Cardiac muscle cell (in vitro differentiated cells and primary cell): Measurements from ENCODE around the gene PDZD2. TPM values are rescaled to one million over a fixed set of nuclear protein-coding genes. Genes with fewer than 3 reads are reported as not detected.
A peak's percentile ranks its signal among the peaks of the same experiment; 100 is the strongest.

Source experiments
- DNase-seq, 2 donors: peaks; one replicate each; pipeline versions ENCODE4 v3.0.0 to v3.0.0-alpha.2; 2010 to 2017; ENCODE audit warnings: low read depth in 1 of 2, low spot score in 1 of 2
- H3K27ac ChIP-seq: fragments of 200-600 bp; sonication (generic); 2 replicates; pipeline ENCODE4 v1.5.1; 2016
- H3K27me3 ChIP-seq: fragments of 200-600 bp; sonication (generic); 2 replicates; pipeline ENCODE4 v1.6.0; 2016; ENCODE audit warnings: control low read depth
- H3K36me3 ChIP-seq: fragments of 200-600 bp; sonication (generic); 2 replicates; pipeline ENCODE4 v1.5.1; 2016; ENCODE audit warnings: control low read depth
- H3K4me1 ChIP-seq: fragments of 200-600 bp; sonication (generic); 2 replicates; pipeline ENCODE4 v1.8.1; 2017; ENCODE audit warnings: low read depth, mild to moderate bottlenecking, mixed run types
- H3K4me3 ChIP-seq: fragments of 200-600 bp; sonication (generic); 2 replicates; pipeline ENCODE4 v1.5.1; 2016; ENCODE audit warnings: mild to moderate bottlenecking
- H3K9me3 ChIP-seq: fragments of 200-600 bp; sonication (generic); 2 replicates; pipeline ENCODE4 v1.5.1; 2017; ENCODE audit warnings: low read depth, mild to moderate bottlenecking, control low read depth
- CTCF ChIP-seq: IDR thresholded peaks from 2 replicates; pipeline ENCODE4 v1.5.1; 2012; ENCODE audit warnings: low read depth, mild to moderate bottlenecking, low read length
- polyA plus RNA-seq: library from polyadenylated mRNA; unstranded; fragments of >200 nt; fragmentation: Nextera tagmentation; extraction: Ambion mirVana; gene quantifications from 2 replicates; pipeline ENCODE4 v1.2.1, GENCODE V29; 2016
- total RNA-seq: library from RNA; depleted of rRNA; stranded (reverse); fragments of >200 nt; gene quantifications from 2 replicates; pipeline ENCODE4 v1.2.3, GENCODE V29; 2016

PDZD2 gene
- total and polyA plus RNA-seq, 2 experiments from 2014 or later = 3.0 to 3.5 TPM

GRCh38 chr5:32123058-32123805 is 484.3 kb downstream of the PDZD2 start:
- TF ChIP-seq CTCF = no peak
- peaks cover 20% of the 10 kb centered on the region for H3K36me3 ChIP-seq

GRCh38 chr5:32123889-32124676 is 485.2 kb downstream of the PDZD2 start:
- no peak for DNase-seq
- H3K9me3 ChIP-seq = no peaks in the 10 kb centered on the region
- no peaks in the 10 kb centered on the region for H3K27me3 ChIP-seq
- peaks cover 20% of the 10 kb centered on the region for H3K36me3 ChIP-seq
- H3K4me3 ChIP-seq = no peak overlapping the region
- peak overlapping the region; percentile 55 for H3K27ac ChIP-seq
- no peak for TF ChIP-seq CTCF
- peaks cover 12% of the 10 kb centered on the region for H3K4me1 ChIP-seq

More at GRCh38 chr5:32123058-32123805, 484.3 kb downstream of the PDZD2 start:
- no peaks in the 10 kb centered on the region for H3K9me3 ChIP-seq
- no peak overlapping the region for H3K4me3 ChIP-seq
- H3K27me3 ChIP-seq = no peaks in the 10 kb centered on the region
- peak overlapping the region; percentile 55 for H3K27ac ChIP-seq
- no peak for DNase-seq
- peaks cover 12% of the 10 kb centered on the region for H3K4me1 ChIP-seq

- peak in 1 of 2 donors; percentile 33 for DNase-seq
- H3K27ac ChIP-seq = no peak overlapping the region
- peaks cover 20% of the 10 kb centered on the region for H3K36me3 ChIP-seq
- TF ChIP-seq CTCF = no peak
- H3K4me3 ChIP-seq = no peak overlapping the region
- H3K27me3 ChIP-seq = no peaks in the 10 kb centered on the region
- H3K4me1 ChIP-seq = peaks cover 12% of the 10 kb centered on the region
- H3K9me3 ChIP-seq = no peaks in the 10 kb centered on the region
Observed at GRCh38 chr5:32126691-32127090, 487.8 kb downstream of the PDZD2 start.

GRCh38 chr5:32127711-32128110 is 488.8 kb downstream of the PDZD2 start:
- no peaks in the 10 kb centered on the region for H3K9me3 ChIP-seq
- no peak overlapping the region for H3K4me3 ChIP-seq
- no peak for DNase-seq
- H3K36me3 ChIP-seq = peaks cover 20% of the 10 kb centered on the region
- peaks cover 12% of the 10 kb centered on the region for H3K4me1 ChIP-seq
- no peak overlapping the region for H3K27ac ChIP-seq
- no peaks in the 10 kb centered on the region for H3K27me3 ChIP-seq
- no peak for TF ChIP-seq CTCF

- no peak for DNase-seq
- Histone ChIP-seq H3K4me1 (peaks cover 5% of the 10 kb centered on the region), H3K27ac (no peak overlapping the region), H3K27me3 (no peaks in the 10 kb centered on the region), H3K4me3 (no peak overlapping the region), H3K36me3 (peaks cover 20% of the 10 kb centered on the region), H3K9me3 (no peaks in the 10 kb centered on the region)
- TF ChIP-seq CTCF = no peak
Observed at GRCh38 chr5:32129074-32129598, 490.2 kb downstream of the PDZD2 start.
